RWPE2 (cell line): ENCODE measurements around the gene POU2F1.

Experiments used
- ATAC-seq: fragments of 200-7000 bp; cut with Tn5 transposase; 3 replicates; pipeline ENCODE4 v1.9.1; 2021; ENCODE audit warnings: low read depth
- DNase-seq: peaks from one replicate; pipeline ENCODE4 v3.0.0-alpha.2; 2020; ENCODE audit warnings: low spot score
- H3K27ac ChIP-seq: fragments of 450-650 bp; 2 replicates; pipeline ENCODE4 v1.5.1; 2017; ENCODE audit warnings: mild to moderate bottlenecking; ENCODE audit not compliant: poor library complexity, severe bottlenecking
- H3K27me3 ChIP-seq: fragments of 250-450 bp; sonication (Bioruptor Pico); 2 replicates; pipeline ENCODE4 v1.5.1; 2021; ENCODE audit warnings: mild to moderate bottlenecking, moderate library complexity; ENCODE audit not compliant: insufficient read depth, poor library complexity, severe bottlenecking
- H3K36me3 ChIP-seq: fragments of 250-450 bp; sonication (Bioruptor Pico); 2 replicates; pipeline ENCODE4 v1.5.1; 2020; ENCODE audit warnings: low read depth, mild to moderate bottlenecking, moderate library complexity
- H3K4me1 ChIP-seq: fragments of 250-450 bp; sonication (Bioruptor Pico); 2 replicates; pipeline ENCODE4 v1.5.1; 2021; ENCODE audit warnings: mild to moderate bottlenecking, moderate library complexity; ENCODE audit not compliant: insufficient read depth, poor library complexity, severe bottlenecking
- H3K4me3 ChIP-seq: fragments of 250-450 bp; sonication (Bioruptor Pico); 2 replicates; pipeline ENCODE4 v1.5.1; 2021; ENCODE audit warnings: mild to moderate bottlenecking, moderate library complexity; ENCODE audit not compliant: severe bottlenecking
- H3K9me3 ChIP-seq: fragments of 250-450 bp; sonication (Bioruptor Pico); 2 replicates; pipeline ENCODE4 v1.5.1; 2021; ENCODE audit warnings: mild to moderate bottlenecking, moderate library complexity; ENCODE audit not compliant: severe bottlenecking
- TF ChIP-seq, protein P1 (sequence below): fragments of 450-650 bp; IDR thresholded peaks from one replicate; pipeline ENCODE4 v1.5.1; 2017; ENCODE audit warnings: mild to moderate bottlenecking, moderate library complexity; ENCODE audit not compliant: poor library complexity, severe bottlenecking

Gene POU2F1

DNA sequence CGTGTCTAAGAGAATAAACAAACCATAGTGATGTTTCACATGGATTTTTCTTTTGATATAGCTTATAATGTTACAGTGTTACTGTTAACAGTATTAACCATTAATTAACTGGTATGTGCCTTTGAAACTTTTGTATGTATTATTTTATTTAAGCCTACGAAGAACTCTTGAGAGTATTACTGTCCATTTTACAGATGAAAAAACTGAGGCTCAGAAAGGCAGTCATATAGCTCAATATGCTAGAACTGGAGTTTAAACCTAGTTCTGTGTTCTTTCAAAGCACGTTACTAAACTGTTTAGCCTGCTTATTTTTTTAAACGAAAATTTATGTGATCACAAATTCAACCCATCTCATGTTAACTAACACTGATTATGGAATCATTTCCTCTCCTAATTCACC, 83.5 kb downstream of the POU2F1 start:
- Histone ChIP-seq H3K27me3 (no peaks in the 10 kb centered on the region), H3K4me1 (peaks cover 11% of the 10 kb centered on the region), H3K36me3 (no peaks in the 10 kb centered on the region), H3K4me3 (no peak overlapping the region), H3K9me3 (no peaks in the 10 kb centered on the region), H3K27ac (no peak overlapping the region)
- DNase-seq (no peak), ATAC-seq (no peak)
- TF ChIP-seq, protein P1, sequence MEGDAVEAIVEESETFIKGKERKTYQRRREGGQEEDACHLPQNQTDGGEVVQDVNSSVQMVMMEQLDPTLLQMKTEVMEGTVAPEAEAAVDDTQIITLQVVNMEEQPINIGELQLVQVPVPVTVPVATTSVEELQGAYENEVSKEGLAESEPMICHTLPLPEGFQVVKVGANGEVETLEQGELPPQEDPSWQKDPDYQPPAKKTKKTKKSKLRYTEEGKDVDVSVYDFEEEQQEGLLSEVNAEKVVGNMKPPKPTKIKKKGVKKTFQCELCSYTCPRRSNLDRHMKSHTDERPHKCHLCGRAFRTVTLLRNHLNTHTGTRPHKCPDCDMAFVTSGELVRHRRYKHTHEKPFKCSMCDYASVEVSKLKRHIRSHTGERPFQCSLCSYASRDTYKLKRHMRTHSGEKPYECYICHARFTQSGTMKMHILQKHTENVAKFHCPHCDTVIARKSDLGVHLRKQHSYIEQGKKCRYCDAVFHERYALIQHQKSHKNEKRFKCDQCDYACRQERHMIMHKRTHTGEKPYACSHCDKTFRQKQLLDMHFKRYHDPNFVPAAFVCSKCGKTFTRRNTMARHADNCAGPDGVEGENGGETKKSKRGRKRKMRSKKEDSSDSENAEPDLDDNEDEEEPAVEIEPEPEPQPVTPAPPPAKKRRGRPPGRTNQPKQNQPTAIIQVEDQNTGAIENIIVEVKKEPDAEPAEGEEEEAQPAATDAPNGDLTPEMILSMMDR: no peak

DNA sequence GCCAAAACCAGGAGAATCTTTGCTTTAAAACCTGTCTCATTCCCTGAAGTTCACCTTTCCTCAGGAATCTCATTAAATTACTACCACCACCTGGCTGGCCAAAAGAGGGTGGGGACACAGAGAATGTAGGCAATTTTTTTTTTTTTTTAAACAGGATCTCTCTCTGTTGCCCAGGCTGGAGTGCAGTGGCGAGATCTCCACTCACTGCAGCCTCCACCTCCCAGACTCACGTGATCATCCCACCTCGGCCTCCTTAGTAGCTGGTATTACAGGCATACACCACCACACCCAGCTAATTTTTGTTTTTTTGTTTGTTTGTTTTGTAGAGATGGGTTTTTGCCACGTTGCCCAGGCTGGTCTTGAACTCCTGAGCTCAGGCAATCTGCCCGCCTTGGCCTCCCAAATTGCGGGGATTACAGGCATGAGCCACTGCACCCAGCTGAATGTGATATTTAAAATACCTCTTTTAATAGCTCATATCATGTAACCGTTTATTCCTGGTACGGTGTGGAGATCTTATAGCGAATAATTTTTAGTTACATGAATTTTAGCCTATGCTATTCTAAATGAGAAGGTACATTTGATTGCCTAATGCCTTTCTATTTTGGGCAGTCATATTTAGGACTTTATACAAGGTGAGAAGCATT, 84.5 kb downstream of the POU2F1 start:
- Histone ChIP-seq H3K4me1 (peaks cover 11% of the 10 kb centered on the region), H3K9me3 (no peaks in the 10 kb centered on the region), H3K27ac (peak overlapping the region; percentile 33), H3K4me3 (no peak overlapping the region), H3K27me3 (no peaks in the 10 kb centered on the region), H3K36me3 (no peaks in the 10 kb centered on the region)
- DNase-seq (no peak), ATAC-seq (no peak)
- TF ChIP-seq, protein P1: no peak

DNA sequence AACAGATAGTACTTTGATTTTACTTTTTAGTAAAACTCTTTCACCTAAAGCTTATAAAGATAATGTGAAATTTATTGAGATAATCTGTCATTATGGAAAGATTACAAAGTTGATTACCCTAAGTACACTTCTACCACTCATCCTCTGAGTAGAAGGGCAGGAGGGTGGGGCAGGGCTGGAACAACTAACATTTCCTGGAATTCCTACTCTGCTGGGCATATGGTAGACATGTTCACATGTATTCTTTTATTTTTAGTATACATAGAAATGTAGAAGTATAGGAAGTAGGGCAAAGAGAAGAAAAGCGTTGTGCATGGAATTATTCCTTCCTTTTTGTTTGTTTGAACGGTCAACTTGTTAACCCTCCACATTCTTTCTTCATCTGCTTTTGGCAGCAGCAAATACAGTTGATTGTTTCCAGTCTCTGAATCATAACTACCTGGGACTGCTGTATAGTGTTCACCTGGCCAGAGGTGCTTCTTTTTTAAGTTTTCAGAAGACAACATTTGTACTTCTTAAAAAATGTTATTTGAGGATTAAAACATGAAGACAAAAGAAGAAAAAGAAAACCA, 85.1 kb downstream of the POU2F1 start:
- no peaks in the 10 kb centered on the region for H3K27me3 ChIP-seq
- ATAC-seq (peak; percentile 92), DNase-seq (no peak)
- H3K4me3 ChIP-seq: no peak overlapping the region
- TF ChIP-seq, protein P1: no peak
- H3K27ac ChIP-seq: peak overlapping the region; percentile 33
- peaks cover 11% of the 10 kb centered on the region for H3K4me1 ChIP-seq
- no peaks in the 10 kb centered on the region for H3K9me3 ChIP-seq
- H3K36me3 ChIP-seq: no peaks in the 10 kb centered on the region

DNA sequence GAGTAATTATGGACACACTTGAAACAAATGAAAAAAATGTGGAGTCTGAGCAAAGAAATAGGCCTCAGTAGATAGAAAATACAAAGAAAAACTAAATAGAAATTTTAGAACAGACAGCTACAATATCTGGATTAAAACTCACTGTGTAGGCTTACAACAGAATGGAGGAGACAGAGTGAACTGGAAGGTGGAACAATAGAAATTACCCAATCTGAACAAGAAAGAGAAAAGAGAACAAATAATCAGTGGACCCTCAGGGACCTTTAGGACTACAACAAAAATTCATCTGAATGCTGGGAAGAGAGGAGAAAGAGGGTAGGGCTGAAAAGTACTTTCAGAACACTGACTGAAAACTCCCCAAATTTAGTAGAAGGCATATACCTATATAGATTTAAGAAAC, 90.0 kb downstream of the POU2F1 start:
- Histone ChIP-seq H3K27ac (no peak overlapping the region), H3K4me3 (no peak overlapping the region), H3K27me3 (no peaks in the 10 kb centered on the region), H3K9me3 (no peaks in the 10 kb centered on the region), H3K36me3 (no peaks in the 10 kb centered on the region), H3K4me1 (peaks cover 6% of the 10 kb centered on the region)
- DNase-seq: no peak
- TF ChIP-seq, protein P1: no peak
- ATAC-seq: no peak

DNA sequence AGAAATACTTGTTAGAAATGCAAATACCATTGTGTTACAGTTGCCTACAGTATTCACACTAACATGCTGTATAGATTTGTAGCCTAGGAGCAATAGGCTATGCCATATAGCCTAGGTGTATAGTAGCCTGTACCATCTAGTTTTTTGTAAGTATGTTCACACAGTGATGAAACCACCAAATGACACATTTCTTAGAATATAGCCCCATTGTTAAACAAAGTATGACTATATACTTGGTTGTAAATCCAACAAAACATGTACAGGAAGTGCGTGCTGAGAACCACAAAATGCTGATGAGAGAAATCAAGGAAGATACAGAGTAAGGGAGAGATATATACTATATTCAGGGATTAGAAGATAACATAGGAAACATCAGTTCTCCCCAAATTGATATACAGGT, 92.2 kb downstream of the POU2F1 start:
- no peak for DNase-seq
- no peaks in the 10 kb centered on the region for H3K27me3 ChIP-seq
- H3K4me1 ChIP-seq: no peaks in the 10 kb centered on the region
- ATAC-seq: peak; percentile 66; the same call in 2 of the 3 replicates
- no peak overlapping the region for H3K27ac ChIP-seq
- TF ChIP-seq, protein P1: no peak
- H3K36me3 ChIP-seq: no peaks in the 10 kb centered on the region
- no peak overlapping the region for H3K4me3 ChIP-seq
- no peaks in the 10 kb centered on the region for H3K9me3 ChIP-seq
